Measurements from ENCODE around the gene CAPN2. TPM values are rescaled to one million over a fixed set of nuclear protein-coding genes. Genes with fewer than 3 reads are reported as not detected.

Gene CAPN2
- total RNA-seq, 1 donor from 2014 or later: 72.6 TPM

DNA sequence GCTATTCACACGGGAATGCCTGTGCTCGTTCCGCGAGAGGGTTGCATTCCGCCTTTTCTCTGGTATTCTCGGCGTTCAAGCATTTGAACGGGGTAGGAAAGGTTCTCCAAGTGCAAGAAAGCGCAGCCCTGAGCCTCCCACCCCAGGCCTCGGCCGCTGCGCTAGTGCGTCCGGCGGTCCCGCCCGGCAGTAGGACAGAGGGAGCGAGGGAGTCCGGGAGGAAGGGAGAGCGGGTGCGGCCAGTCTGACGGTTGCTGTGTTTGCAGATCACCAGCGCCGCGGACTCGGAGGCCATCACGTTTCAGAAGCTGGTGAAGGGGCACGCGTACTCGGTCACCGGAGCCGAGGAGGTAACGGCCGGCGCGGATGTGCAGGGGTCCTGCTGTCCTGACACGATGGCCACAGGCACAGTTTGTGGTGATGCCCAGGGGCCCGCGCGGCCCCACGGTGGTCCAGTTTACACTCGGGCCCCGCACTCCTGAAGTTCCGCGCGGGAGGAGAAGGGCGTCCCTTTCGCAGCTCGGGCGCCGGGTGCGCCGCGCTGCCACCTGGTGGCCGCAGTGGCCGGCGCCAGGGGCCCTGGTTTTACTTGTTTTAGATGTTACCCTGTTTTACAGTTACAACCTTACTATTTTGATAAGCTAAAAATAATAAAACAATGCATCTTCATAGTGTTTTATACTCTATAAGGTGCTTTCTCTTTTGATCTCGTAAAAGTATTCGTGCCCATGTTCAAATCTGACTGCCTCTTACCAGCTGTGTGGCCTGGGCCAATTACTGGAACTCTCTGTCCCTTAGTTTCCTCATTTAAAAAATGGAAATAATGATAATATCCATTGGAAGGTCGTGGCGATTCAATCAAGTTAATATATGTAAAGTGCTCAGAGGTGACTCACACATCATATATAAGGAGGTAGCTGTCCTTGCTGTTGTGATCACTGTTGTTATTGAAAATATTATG, 36.7 kb downstream of the CAPN2 start:
- ATAC-seq (ENCODE audit: poor library complexity) (peak; percentile 94), DNase-seq (peak; percentile 86)
- intact Hi-C loops (cut with DNase I): loop anchor here (5.0 kb wide), 1 partner anchor 37 kb away; the partner anchor contains the start of gene CAPN2

DNA sequence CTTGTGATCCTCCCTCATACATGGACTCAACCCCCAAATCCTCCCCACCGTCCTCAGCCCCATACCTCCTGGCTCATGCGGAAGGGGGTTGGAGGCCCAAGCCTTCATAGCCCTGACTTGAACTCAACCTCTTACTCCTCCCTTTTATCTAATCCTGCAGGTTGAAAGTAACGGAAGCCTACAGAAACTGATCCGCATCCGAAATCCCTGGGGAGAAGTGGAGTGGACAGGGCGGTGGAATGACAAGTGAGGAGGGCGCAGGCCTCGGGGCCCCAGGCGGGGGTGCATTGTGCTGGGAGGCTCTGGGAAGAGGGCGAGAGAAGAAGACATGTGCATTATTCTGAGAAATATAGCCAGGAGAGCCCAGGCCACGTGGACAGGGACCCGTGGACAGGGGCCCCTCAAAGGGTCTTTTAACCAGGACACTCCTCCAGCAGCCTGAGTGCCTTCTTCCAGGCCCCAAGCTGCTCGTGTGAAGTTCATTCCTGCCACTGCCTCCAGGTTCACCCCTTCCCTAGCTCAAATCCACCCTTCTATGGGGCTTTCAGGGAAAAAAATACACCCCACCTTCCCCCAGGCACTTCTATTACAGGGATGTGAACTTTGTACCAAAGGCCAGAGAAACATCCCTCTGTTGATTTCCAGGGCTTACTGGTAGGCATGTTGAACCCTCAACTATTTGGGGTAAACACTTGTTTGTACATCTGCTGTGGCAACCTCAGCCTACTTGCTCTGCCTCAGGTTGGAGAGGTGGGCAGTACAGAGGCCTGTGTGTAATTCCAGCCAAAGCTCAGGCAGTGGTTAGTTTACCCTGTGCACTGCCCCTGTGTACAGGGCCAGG, 38.6 kb downstream of the CAPN2 start:
- intact Hi-C loops (cut with DNase I): no loop called here
- ATAC-seq (ENCODE audit: poor library complexity): no peak
- no peak for DNase-seq

DNA sequence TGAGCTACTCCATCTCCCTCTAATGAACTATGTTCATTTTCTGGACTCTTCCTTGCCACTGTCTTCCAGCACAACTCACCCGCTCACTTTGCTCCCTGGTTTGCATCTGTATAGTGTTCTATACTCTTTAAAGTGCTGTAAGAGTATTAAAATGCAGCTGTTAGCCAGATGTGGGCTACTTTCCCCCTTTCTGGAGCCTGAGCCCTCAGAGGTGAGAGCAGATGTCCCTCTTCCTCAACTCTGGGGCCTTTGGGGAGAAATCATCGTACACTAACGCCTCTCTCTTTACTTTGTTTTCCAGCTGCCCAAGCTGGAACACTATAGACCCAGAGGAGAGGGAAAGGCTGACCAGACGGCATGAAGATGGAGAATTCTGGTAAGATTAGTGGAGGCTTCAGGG, 39.4 kb downstream of the CAPN2 start:
- intact Hi-C loops (cut with DNase I): no loop called here
- DNase-seq: no peak
- no peak for ATAC-seq (ENCODE audit: poor library complexity)

DNA sequence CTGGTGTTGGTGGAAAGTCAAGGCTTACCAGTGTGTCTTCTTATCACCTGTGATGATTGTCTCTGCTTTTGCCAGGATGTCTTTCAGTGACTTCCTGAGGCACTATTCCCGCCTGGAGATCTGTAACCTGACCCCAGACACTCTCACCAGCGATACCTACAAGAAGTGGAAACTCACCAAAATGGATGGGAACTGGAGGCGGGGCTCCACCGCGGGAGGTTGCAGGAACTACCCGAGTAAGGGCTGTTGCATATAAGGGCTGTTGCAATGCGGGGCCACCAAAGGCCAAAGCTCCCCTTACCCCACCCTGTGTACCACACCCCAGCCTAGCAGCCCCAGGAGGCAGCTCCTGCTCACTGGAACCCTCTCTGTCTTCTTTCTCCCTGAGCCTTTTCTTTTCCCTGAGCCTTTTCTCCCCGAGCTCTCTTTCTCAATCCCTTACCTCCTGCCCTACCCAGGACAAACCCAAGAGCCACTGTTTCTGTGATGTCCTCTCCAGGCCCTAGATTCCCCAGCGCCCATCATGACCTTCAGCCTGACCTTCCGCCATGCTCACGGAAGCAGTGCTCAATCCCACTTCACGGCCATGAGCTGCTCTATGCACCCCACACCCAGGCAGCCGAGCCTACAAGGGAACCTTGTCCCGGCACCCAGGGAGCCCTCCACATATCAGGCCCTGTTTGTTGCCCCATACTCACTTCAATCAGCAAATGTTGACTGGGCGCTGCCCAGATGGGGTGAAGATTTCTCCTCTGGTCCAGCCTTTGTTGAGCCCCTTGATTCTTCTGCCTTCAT, 40.6 kb downstream of the CAPN2 start:
- no peak for ATAC-seq (ENCODE audit: poor library complexity)
- DNase-seq: no peak
- intact Hi-C loops (cut with DNase I): no loop called here

DNA sequence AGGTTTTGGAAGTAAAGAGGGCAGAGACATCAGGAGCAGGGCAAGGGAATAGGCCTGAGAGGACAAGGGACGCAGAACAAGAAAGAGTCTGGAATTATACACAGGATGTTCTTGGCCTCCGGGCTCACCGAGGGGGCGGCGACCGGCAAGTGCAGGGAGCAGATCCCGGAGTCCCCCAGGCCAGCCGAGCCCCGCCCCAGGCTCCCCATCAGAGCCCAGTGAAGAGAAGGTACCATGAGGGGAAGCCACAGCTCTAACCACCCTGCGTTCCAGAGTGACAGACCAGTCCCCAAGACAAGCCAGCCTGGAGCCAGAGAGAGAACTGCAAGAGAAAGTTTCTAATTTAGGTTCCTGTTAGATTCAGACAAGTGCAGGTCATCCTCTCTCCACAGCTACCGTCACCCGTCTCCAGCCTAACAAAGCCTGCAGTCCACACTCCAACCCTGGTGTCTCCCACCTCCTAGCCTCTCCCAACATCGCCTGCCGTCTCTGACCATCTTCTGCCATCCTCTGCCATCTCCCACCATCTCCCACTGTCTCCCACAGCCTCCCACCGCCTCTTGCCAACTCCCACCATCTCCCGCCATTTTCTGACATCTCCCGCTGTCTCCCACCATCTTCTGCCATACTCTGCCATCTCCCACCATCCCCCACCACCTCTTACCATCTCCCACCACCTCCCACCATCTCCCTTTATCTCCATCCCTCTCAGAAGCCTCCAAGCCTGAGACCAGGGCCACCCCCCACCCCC, 42.5 kb downstream of the CAPN2 start:
- intact Hi-C loops (cut with DNase I): no loop called here
- no peak for ATAC-seq (ENCODE audit: poor library complexity)
- no peak for DNase-seq

DNA sequence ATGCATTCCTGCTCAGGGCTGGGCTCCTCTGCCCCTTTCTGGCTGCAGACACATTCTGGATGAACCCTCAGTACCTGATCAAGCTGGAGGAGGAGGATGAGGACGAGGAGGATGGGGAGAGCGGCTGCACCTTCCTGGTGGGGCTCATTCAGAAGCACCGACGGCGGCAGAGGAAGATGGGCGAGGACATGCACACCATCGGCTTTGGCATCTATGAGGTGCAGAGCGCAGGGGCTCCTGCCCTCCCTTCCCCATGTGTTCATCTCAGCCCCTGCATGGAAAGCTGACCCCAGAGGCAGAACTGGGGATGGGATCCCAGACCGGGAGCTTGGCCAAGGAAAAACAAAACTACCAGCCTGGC, 43.1 kb downstream of the CAPN2 start:
- intact Hi-C loops (cut with DNase I): no loop called here
- DNase-seq: no peak
- no peak for ATAC-seq (ENCODE audit: poor library complexity)

DNA sequence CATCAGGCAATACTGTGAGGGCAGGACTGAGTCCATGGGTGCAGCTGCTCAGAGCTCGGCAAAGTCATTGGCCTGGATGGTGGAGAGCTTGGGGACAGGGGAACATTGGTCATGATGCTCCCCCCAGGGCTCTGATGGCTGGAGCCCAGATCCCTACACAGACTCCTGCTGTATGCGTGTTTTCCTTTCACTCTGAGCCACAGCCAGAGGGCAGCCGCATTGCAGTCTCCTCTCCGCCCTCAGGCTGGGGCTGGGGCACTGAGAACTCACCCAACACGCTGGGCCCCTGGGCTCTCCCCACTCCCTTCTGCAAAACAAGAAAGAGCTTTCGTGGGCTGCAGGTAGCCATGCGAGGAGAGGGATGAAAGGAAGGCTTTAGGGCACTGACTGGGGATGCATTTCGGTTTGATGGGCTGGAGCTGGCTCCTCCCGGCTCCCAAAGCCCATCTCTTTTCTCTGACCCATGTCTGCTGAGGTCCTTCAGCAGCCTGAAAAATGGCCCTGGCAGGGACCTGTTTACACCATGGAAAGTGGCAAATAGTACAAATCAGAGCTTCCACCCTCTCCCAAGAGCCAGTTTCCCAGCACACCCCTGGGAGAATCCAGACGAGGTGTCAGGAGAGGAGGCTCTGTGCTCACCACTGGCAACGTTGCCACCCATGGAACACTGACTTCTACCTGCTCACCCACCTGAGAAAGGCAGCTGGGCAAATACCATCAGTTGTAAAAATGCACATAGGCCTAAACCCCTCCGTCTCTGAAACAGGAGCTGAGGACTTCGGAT, 43.8 kb downstream of the CAPN2 start:
- intact Hi-C loops (cut with DNase I): no loop called here
- DNase-seq: no peak
- ATAC-seq (ENCODE audit: poor library complexity): no peak

DNA sequence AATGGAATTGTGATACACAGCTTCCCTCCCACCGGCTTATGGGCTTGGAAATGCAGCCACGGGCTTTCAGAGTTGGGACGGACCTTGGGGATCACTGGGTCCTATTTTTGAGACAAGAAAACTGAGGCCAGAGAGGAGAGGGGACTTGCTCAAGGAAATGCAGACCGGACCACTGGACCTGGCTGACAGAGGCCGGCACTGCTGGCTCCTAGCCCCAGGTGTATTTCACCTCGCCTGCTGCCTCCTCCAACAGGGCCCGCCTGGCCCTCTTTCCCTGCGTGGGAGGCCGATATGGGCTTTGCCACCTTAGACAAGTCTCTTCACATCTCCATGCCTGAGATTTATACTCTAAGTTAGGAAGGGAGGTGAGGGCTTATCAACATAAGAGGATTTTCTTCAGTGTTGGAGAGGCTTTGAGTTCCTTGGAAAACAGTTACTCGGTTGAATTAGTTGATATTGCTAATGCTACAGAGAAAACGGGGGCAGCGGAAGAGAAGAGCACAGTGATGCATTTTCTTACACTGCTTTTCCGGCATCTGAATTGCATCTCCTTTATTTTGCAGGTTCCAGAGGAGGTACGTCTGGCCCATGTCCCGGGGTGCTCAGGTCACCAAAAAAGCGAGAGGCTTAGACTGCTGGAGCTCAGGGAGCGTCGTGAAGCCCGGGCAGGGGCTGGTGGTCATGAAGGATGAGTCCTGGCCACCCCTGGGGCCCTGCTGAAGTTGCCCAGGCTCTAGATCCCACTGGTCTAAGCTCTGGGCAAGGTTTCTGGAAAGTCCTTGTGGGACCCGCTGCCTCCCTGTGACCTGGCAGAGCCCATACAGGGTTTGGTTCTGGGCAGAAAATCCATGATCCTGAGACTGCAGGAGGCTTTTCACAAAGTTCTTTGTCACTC, 44.7 kb downstream of the CAPN2 start:
- ATAC-seq (ENCODE audit: poor library complexity) (no peak), DNase-seq (no peak)
- intact Hi-C loops (cut with DNase I): no loop called here

DNA sequence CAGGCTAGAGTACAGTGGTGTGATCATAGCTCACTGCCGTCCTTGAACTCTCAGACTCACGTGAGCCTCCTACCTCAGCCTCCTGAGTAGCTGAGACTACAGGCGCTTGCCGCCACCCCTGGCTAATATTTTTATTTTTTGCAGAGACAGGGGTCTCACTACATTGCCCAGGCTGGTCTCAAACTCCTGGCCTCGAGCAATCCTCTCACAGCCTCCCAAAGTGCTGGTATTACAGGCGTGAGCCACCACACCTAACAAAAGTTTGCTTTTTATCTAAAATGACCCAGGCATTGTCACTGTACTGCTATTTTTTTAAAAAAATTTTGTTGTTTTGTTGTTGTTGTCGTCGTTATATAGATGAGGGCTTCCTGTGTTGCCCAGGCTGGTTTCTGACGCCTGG, 46.4 kb downstream of the CAPN2 start:
- intact Hi-C loops (cut with DNase I): no loop called here
- no peak for DNase-seq
- ATAC-seq (ENCODE audit: poor library complexity): no peak

DNA sequence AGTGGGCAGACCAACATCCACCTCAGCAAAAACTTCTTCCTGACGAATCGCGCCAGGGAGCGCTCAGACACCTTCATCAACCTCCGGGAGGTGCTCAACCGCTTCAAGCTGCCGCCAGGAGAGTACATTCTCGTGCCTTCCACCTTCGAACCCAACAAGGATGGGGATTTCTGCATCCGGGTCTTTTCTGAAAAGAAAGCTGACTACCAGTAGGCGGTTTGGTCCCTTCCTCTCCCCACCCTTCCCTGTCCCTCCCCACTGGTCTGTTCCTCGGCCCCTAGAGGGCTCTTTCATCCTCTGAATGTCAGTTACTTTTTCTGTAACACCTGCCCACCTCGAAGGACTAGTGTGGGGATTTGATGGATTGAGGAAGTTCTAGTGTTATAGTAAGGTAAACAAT, 46.9 kb downstream of the CAPN2 start:
- ATAC-seq (ENCODE audit: poor library complexity) (no peak), DNase-seq (no peak)

DNA sequence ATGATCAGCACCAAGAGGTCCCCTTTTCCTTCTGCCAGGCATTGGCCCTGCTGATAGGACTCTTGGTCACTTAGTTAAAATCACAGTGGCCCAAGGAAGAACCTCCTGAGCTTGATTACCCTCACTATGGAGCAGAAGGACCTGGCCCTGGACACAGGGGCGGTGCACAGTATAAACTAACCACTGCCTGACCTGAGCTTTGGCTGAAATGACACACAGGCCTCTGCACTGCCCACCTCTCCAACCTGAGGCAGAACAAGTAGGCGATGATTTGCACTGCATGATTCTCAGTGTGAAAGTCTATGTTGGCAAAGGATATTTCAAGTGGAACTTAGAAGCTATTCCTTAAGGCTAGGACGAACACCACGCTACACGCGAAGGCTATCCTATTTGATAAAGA, 48.5 kb downstream of the CAPN2 start:
- no peak for DNase-seq
- intact Hi-C loops (cut with DNase I): no loop called here
- ATAC-seq (ENCODE audit: poor library complexity): no peak

More for the DNA sequence above, 46.9 kb downstream of the CAPN2 start:
- intact Hi-C loops (cut with DNase I): no loop called here

DNA sequence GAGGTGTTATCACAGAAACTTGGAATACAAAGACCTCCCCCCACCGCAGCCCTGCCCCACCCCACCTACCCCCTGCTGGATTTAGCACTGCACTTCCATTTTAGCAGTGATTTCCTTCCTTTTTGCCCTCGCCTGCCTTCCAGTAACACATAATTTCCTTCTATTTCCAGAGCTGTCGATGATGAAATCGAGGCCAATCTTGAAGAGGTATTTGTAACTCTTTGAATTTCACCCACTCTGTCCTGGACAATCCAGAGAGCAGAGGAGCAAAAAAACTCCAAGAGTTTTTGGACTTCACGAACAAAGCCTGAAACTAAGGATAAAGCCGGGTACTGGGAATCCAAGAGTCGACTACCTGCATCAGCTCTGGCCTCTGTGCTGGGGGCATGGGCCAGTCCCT, 49.1 kb downstream of the CAPN2 start:
- no peak for ATAC-seq (ENCODE audit: poor library complexity)
- intact Hi-C loops (cut with DNase I): no loop called here
- no peak for DNase-seq

DNA sequence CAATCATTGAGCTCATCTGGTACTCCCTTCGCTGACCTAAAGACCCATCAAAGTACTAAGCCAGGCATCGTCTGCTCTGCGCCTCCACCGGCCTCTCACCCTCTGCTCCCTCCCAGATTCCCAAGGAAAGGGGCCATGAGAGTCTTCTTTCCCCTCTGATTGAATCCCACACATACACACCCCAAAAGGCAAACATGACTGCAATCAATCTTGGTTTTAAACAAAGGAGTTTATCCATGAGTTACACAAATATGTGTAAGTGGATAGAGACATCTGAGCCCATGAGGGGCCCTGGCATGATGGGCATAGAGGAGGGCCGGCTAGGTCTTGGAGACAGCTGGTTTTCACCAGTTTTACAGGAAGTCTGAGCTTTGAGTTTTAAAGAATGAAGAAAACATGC, 50.9 kb downstream of the CAPN2 start:
- no peak for DNase-seq
- intact Hi-C loops (cut with DNase I): no loop called here
- ATAC-seq (ENCODE audit: poor library complexity): no peak

DNA sequence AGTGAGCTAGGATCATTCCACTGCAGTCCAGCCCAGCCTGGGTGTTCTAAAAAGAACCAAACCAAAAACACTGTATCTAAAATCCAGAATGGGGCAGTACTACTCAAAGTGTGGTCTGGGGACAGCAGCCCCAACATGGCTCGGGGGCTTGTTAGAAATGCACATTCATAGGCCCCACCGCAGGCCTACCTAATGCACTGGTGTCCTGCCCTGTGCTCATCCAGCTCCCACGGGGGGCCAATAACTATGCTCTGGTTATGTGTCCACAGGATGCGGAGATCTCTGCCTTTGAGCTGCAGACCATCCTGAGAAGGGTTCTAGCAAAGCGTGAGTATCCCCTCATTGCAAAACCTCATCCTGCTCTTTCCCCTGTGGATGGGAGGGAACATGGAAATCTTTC, 51.5 kb downstream of the CAPN2 start:
- ATAC-seq (ENCODE audit: poor library complexity): no peak
- intact Hi-C loops (cut with DNase I): no loop called here
- no peak for DNase-seq

DNA sequence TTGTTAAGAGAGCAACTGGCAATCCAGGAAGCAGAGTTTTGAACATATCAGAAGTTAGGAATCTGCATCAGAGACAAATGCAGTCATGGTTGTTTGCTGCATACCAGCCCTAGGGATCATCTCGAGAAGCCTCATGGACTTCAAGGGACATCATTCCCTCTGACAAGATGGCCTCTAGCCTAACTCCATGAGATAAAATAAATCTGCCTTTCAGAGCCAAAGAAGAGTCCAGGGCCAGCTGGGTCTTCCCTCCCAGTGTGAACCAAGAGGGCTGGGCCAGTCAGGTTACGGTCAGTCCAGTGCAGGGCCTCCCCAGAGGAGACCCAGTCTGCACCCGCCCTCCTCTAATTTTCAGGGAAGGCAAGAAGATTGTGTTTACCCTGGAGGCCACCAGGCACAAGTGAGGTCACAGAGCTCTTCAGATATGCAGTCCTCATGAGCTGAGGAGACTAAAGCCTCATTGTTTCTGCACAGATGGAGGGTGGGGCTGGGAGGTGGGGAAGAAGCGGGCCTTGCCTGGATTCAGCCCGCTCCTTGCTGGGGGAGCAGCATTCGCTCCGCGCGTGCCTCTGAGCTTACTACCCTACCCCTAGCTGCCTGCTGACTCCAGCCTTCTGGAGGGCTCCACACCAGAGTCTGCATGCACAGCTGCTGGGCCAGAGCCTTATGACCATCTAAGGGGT, 52.8 kb downstream of the CAPN2 start:
- DNase-seq (peak; percentile 78), ATAC-seq (ENCODE audit: poor library complexity) (peak; percentile 92)
- intact Hi-C loops (cut with DNase I): no loop called here

DNA sequence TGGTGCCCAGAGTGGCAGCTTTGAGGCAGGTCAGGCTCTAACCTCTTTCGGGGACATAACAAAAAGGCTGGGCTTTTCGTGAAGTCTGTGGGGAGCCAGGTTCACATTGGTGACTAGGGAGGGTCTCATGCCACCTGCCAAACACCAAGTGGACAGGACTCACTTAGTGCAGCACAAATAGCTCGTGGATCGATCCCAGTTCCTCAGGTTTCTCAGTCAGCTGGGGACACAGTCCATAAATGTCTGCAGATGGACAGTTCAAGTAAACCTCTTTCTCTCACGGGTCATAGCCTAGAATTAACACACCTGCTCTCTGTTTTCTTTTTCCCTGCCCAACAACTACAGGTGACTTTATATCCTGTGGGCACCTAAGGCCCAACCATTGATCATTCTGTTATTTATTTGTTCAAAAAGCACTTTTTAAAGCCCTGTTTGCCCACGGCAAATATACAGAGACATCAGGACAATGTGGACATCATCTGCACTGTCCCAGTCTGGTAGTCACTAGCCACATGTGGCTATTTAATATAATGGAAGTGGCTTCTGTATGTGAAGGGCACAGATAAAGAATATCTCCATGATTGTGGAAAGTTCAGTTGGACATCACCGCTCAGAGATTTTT, 53.5 kb downstream of the CAPN2 start:
- intact Hi-C loops (cut with DNase I): no loop called here
- ATAC-seq (ENCODE audit: poor library complexity) (no peak), DNase-seq (no peak)
